AG04449 (cell line): ENCODE measurements around the gene LCTL.

Source experiments
- CTCF ChIA-PET: fragments of 350-600 bp; formaldehyde crosslinking; extraction: SDS; loops from one replicate; lab custom pipeline; 2021; ENCODE audit warnings: antibody characterized with exemption; lab: Yijun Ruan, JAX
- POLR2A ChIA-PET: fragments of 400-600, 350-600 bp; formaldehyde crosslinking; extraction: SDS; loops from one replicate; lab custom pipeline; 2020; ENCODE audit warnings: antibody characterized with exemption, inconsistent platforms; lab: Yijun Ruan, JAX
- DNase-seq: peaks from one replicate; pipeline ENCODE4 v3.0.0-alpha.2; 2010; ENCODE audit warnings: low read depth, low spot score
- H3K4me3 ChIP-seq: 2 replicates; pipeline ENCODE4 v1.5.1; 2011; ENCODE audit warnings: low read depth, mild to moderate bottlenecking, control low read depth, low read length
- CTCF ChIP-seq: IDR thresholded peaks from one replicate; pipeline ENCODE4 v1.5.1; 2011; ENCODE audit warnings: mild to moderate bottlenecking, moderate library complexity, low read length, control low read depth, inconsistent platforms; ENCODE audit not compliant: insufficient read depth; ENCODE audit errors: missing control alignments

LCTL gene

GRCh38 chr15:66555685-66556084, 10.1 kb downstream of the LCTL start:
- ChIA-PET POLR2A (no interaction called here), CTCF (interaction anchor here (6.5 kb wide), 1 partner anchor 10 kb away, joined by 37 read pairs; the partner anchor contains the start of gene LCTL)
- no peak for TF ChIP-seq CTCF

GRCh38 chr15:66545255-66545654, 20.5 kb downstream of the LCTL start:
- ChIA-PET CTCF (no interaction called here), POLR2A (no interaction called here)
- TF ChIP-seq CTCF = no peak
- DNase-seq = no peak
- no peak overlapping the region for H3K4me3 ChIP-seq

More at GRCh38 chr15:66555685-66556084, 10.1 kb downstream of the LCTL start:
- H3K4me3 ChIP-seq = no peak overlapping the region
- no peak for DNase-seq

GRCh38 chr15:66542896-66543295, 22.9 kb downstream of the LCTL start:
- ChIA-PET POLR2A (no interaction called here), CTCF (interaction anchor here (1.6 kb wide), 1 partner anchor 24 kb away, joined by 11 read pairs; no protein-coding TSS in a partner anchor)
- no peak overlapping the region for H3K4me3 ChIP-seq
- TF ChIP-seq CTCF = no peak
- DNase-seq = no peak

GRCh38 chr15:66535056-66535455, 30.7 kb downstream of the LCTL start:
- ChIA-PET CTCF (interaction anchor here (0.8 to 1.8 kb wide), 2 partner anchors 31 to 37 kb away, joined by 4 to 9 read pairs; partner anchors contain the start of gene LCTL), POLR2A (interaction anchor here (0.7 kb wide), 1 partner anchor 9 kb away, joined by 3 read pairs; no protein-coding TSS in a partner anchor)
- no peak overlapping the region for H3K4me3 ChIP-seq
- DNase-seq = no peak
- no peak for TF ChIP-seq CTCF

- CTCF ChIA-PET = interaction anchor here (1.3 to 1.5 kb wide), 2 partner anchors 26 kb away, joined by 4 to 6 read pairs; partner anchors contain the start of gene SNAPC5
- no peak overlapping the region for H3K4me3 ChIP-seq
- DNase-seq = no peak
- POLR2A ChIA-PET = no interaction called here
- TF ChIP-seq CTCF = no peak
Observed at GRCh38 chr15:66524838-66525237, 41.0 kb downstream of the LCTL start.

GRCh38 chr15:66523926-66524325, 41.9 kb downstream of the LCTL start:
- ChIA-PET CTCF (interaction anchor here (1.3 to 1.4 kb wide), 2 partner anchors 25 to 43 kb away, joined by 6 to 7 read pairs; partner anchors contain the start of gene SNAPC5), POLR2A (no interaction called here)
- TF ChIP-seq CTCF = no peak
- no peak for DNase-seq
- no peak overlapping the region for H3K4me3 ChIP-seq
